Lower leg skin (tissue), 3 donors: ENCODE data around the gene C1D.

Source experiments
- POLR2A ChIP-seq, 2 donors: fragments of 450-650 bp; IDR thresholded peaks; one replicate each; pipeline ENCODE4 v1.6.1; 2016 to 2017; ENCODE audit warnings: antibody characterized with exemption in 2 of 2, mild to moderate bottlenecking in 1 of 2, moderate library complexity in 1 of 2
- TF ChIP-seq, protein P1 (sequence below), 3 donors: fragments of 450-650 bp; IDR thresholded peaks; one replicate each; pipeline ENCODE4 v1.5.1; 2016; ENCODE audit warnings: antibody characterized with exemption in 3 of 3, mild to moderate bottlenecking in 3 of 3, moderate library complexity in 2 of 3

DNA sequence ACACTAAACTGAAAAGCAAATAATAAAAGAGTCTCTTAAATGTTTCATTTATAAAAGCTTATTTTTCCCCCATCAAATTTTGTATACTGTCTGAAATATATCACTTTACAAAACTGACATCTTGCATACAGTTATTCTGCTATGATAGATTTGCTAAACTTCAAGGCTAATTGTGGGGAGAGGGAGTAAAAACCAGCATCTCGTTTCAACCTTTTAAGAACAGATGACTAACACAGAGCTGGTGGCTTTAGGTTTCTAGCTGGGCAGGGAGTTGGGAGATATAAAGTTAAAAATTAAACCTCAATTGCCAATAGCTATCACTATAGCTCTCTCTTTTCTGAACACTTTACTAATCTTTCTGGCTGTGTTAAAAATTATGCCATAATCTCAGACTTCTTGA is 23.5 kb downstream of the C1D start:
- TF ChIP-seq, protein P1, sequence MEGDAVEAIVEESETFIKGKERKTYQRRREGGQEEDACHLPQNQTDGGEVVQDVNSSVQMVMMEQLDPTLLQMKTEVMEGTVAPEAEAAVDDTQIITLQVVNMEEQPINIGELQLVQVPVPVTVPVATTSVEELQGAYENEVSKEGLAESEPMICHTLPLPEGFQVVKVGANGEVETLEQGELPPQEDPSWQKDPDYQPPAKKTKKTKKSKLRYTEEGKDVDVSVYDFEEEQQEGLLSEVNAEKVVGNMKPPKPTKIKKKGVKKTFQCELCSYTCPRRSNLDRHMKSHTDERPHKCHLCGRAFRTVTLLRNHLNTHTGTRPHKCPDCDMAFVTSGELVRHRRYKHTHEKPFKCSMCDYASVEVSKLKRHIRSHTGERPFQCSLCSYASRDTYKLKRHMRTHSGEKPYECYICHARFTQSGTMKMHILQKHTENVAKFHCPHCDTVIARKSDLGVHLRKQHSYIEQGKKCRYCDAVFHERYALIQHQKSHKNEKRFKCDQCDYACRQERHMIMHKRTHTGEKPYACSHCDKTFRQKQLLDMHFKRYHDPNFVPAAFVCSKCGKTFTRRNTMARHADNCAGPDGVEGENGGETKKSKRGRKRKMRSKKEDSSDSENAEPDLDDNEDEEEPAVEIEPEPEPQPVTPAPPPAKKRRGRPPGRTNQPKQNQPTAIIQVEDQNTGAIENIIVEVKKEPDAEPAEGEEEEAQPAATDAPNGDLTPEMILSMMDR (IDR thresholded peaks at IDR 0.05), result no peak
- no peak for TF ChIP-seq POLR2A (IDR thresholded peaks at IDR 0.05)
